GM12878 (cell line): ENCODE results near the gene ZBTB5. TPM values are rescaled to one million over a fixed set of nuclear protein-coding genes. Genes with fewer than 3 reads are reported as not detected.

ENCODE experiments used
- ATAC-seq: fragments of 200-7000 bp; cut with Tn5 transposase; 3 replicates; pipeline ENCODE4 v1.9.1; 2020; ENCODE audit warnings: mild to moderate bottlenecking, moderate library complexity
- BruUV-seq: library from RNA; stranded (reverse); fragments of 400-500 nt; replicated peaks from 2 replicates; lab custom pipeline; 2021; lab: Mats Ljungman, UMichigan
- CTCF ChIA-PET: fragments of 300-600 bp; sonication (Branson Sonifier 250); formaldehyde crosslinking; extraction: SDS; loops from one replicate; lab custom pipeline; 2021; ENCODE audit warnings: inconsistent platforms; lab: Yijun Ruan, JAX
- POLR2A ChIA-PET: fragments of 350-600 bp; formaldehyde crosslinking; extraction: SDS; loops from one replicate; lab custom pipeline; 2021; ENCODE audit warnings: inconsistent platforms; lab: Charles Lee
- RAD21 ChIA-PET: fragments of 300-600 bp; sonication (Branson Sonifier 250); formaldehyde crosslinking; loops from one replicate; lab custom pipeline; 2023; ENCODE audit warnings: antibody characterized with exemption; ENCODE audit not compliant: unreplicated experiment; lab: Charles Lee
- SMC1A ChIA-PET: fragments of 300-600 bp; sonication (Branson Sonifier 250); formaldehyde crosslinking; loops from one replicate; lab custom pipeline; 2023; ENCODE audit not compliant: unreplicated experiment, uncharacterized antibody; lab: Charles Lee
- DNase-seq: peaks from one replicate; pipeline ENCODE4 v3.0.0-alpha.2; 2011; ENCODE audit warnings: low read depth, low spot score
- FAIRE-seq: peaks from 3 replicates; lab custom pipeline; 2011; peaks lifted over from hg19 to GRCh38; lab: Jason Lieb, UNC
- H2AFZ ChIP-seq: 2 replicates; pipeline ENCODE4 v1.6.0; 2011; ENCODE audit warnings: low read depth, low read length, control low read depth; ENCODE audit not compliant: control insufficient read depth
- H3K27ac ChIP-seq: 2 replicates; pipeline ENCODE4 v1.5.1; 2011; ENCODE audit warnings: control low read depth; ENCODE audit not compliant: control insufficient read depth, insufficient read depth
- H3K27me3 ChIP-seq, 2 experiments: replicated peaks in 1 of 2; 2 replicates each; pipeline versions ENCODE4 v1.6.0 to v1.6.1; 2011; ENCODE audit warnings: low read length in 1 of 2; ENCODE audit not compliant: control insufficient read depth in 2 of 2, insufficient read depth in 2 of 2
- H3K36me3 ChIP-seq, 2 experiments: 2 replicates each; pipeline ENCODE4 v1.5.1; 2011; ENCODE audit warnings: low read length in 1 of 2; ENCODE audit not compliant: control insufficient read depth in 2 of 2, insufficient read depth in 2 of 2
- H3K4me1 ChIP-seq: 2 replicates; pipeline ENCODE4 v1.6.1; 2011; ENCODE audit warnings: mild to moderate bottlenecking, low read length, moderate library complexity, mixed read lengths; ENCODE audit not compliant: control insufficient read depth, insufficient read depth
- H3K4me2 ChIP-seq: 2 replicates; pipeline ENCODE4 v1.6.0; 2011; ENCODE audit warnings: control low read depth; ENCODE audit not compliant: control insufficient read depth, insufficient read depth
- H3K4me3 ChIP-seq: fragments of 200-600 bp; sonication (generic); 2 replicates; pipeline ENCODE4 v1.5.1; 2016
- H3K79me2 ChIP-seq: 2 replicates; pipeline ENCODE4 v1.6.0; 2011; ENCODE audit warnings: low read length; ENCODE audit not compliant: control insufficient read depth, insufficient read depth
- H3K9ac ChIP-seq: 2 replicates; pipeline ENCODE4 v1.8.0; 2011; ENCODE audit warnings: low read length, control low read depth, mixed read lengths; ENCODE audit not compliant: control insufficient read depth, insufficient read depth
- H3K9me3 ChIP-seq: replicated peaks from 3 replicates; pipeline ENCODE4 v1.5.1; 2011; ENCODE audit warnings: mild to moderate bottlenecking, low read length; ENCODE audit not compliant: control insufficient read depth, insufficient read depth
- H4K20me1 ChIP-seq: 2 replicates; pipeline ENCODE4 v1.6.0; 2011; ENCODE audit not compliant: control insufficient read depth, insufficient read depth
- ASH2L ChIP-seq: fragments of 300-600, 200-600 bp; sonication (generic); IDR thresholded peaks from 2 replicates; pipeline ENCODE4 v1.6.1; 2017; ENCODE audit warnings: low read depth, mild to moderate bottlenecking, borderline replicate concordance
- BHLHE40 ChIP-seq, 2 experiments: fragments of 450-650 bp in 1 of 2; IDR thresholded peaks; 2 replicates each; pipeline ENCODE4 v1.6.1; 2011 to 2017; ENCODE audit warnings: low read depth in 2 of 2, borderline replicate concordance in 1 of 2, improper control_type of control experiment in 1 of 2, low read length in 1 of 2, mild to moderate bottlenecking in 1 of 2
- CEBPZ ChIP-seq: fragments of 150-350 bp; IDR thresholded peaks from 2 replicates; pipeline ENCODE4 v1.6.1; 2016; ENCODE audit warnings: low read depth, low read length
- CREM ChIP-seq: IDR thresholded peaks from 2 replicates; pipeline ENCODE4 v1.6.1; 2014; ENCODE audit warnings: antibody characterized with exemption, low read depth
- KDM1A ChIP-seq: fragments of 200-600 bp; sonication (generic); IDR thresholded peaks from 2 replicates; pipeline ENCODE4 v1.6.1; 2016; ENCODE audit warnings: borderline replicate concordance
- MEF2A ChIP-seq: IDR thresholded peaks from 2 replicates; pipeline ENCODE4 v1.6.1; 2011; ENCODE audit warnings: low read depth, mild to moderate bottlenecking, low read length, moderate library complexity; ENCODE audit not compliant: insufficient read depth
- NBN ChIP-seq: fragments of 450-650 bp; IDR thresholded peaks from 2 replicates; pipeline ENCODE4 v1.6.1; 2016
- RBBP5 ChIP-seq: fragments of 200-600 bp; sonication (generic); conservative IDR thresholded peaks from 2 replicates; pipeline ENCODE4 v1.6.1; 2016
- SKIL ChIP-seq: fragments of 450-650 bp; IDR thresholded peaks from 2 replicates; pipeline ENCODE4 v1.6.1; 2017; ENCODE audit warnings: mild to moderate bottlenecking, low read depth, inconsistent platforms; ENCODE audit not compliant: poor library complexity, severe bottlenecking
- SMAD1 ChIP-seq: fragments of 450-650 bp; IDR thresholded peaks from 2 replicates; pipeline ENCODE4 v1.6.1; 2018; ENCODE audit warnings: mild to moderate bottlenecking, low read depth; ENCODE audit not compliant: partially characterized antibody
- SP1 ChIP-seq: IDR thresholded peaks from one replicate; pipeline ENCODE4 v1.6.1; 2011; ENCODE audit warnings: low read depth, low read length
- YY1 ChIP-seq: IDR thresholded peaks from 2 replicates; pipeline ENCODE4 v1.6.1; 2011; ENCODE audit warnings: low read depth, mild to moderate bottlenecking, low read length
- WGBS: methylation state at CpG from one replicate; pipeline ENCODE4 v1.1.6; 2016; ENCODE audit warnings: low lambda C conversion rate; ENCODE audit not compliant: insufficient replicate concordance, insufficient coverage; ENCODE audit errors: missing lambda C conversion rate; 5-methylcytosine and 5-hydroxymethylcytosine counted together
- in situ Hi-C: fragments of 300-500 bp; cut with MboI; formaldehyde crosslinking; loops from 9 replicates; pipeline ENCODE4 v1.14.3; 2018; ENCODE audit warnings: mixed read lengths
- intact Hi-C: fragments of 100-400 bp; cut with micrococcal nuclease; formaldehyde crosslinking; loops from one replicate; pipeline ENCODE4 v1.14.2; 2022; ENCODE audit not compliant: unreplicated experiment
- polyA plus RNA-seq, 11 experiments: library from polyadenylated mRNA; depleted of rRNA in 4 of 11; unstranded in 6 of 11; stranded (reverse) in 5 of 11; fragments of >200 nt; fragmentation: Nextera tagmentation in 4 of 11; fragmentation: Illumina TruSeq in 1 of 11; extraction: Ambion mirVana in 4 of 11; extraction: Trizol in 1 of 11; gene quantifications; 1 replicate in 1 of 11; 2 replicates in 10 of 11; pipeline versions ENCODE4 v1.2.1 to v1.2.3, GENCODE V29; 2011 to 2016; ENCODE audit warnings: inconsistent platforms in 2 of 11, missing spikeins in 2 of 11, low read depth in 1 of 11
- total RNA-seq, 4 experiments: library from RNA; depleted of rRNA in 3 of 4; stranded (reverse); fragments of >200 nt in 3 of 4; fragmentation: Illumina TruSeq in 1 of 4; extraction: Trizol in 1 of 4; gene quantifications; 2 replicates each; pipeline versions ENCODE4 v1.2.1 to v1.2.3, GENCODE V29; 2013 to 2021

Gene ZBTB5
- total and polyA plus RNA-seq, 10 of the 15 experiments (the other 5 are each of a cell fraction or from before 2014, with no cell fraction given) = 1.4 to 32.5 (median 12.1) TPM

- Histone ChIP-seq H2AFZ (no peak overlapping the region), H3K79me2 (no peaks in the 10 kb centered on the region), H4K20me1 (no peaks in the 10 kb centered on the region), H3K9me3 (no peaks in the 10 kb centered on the region), H3K36me3 (peaks cover 18 to 33% of the 10 kb centered on the region in 2 experiments), H3K27ac (no peak overlapping the region), H3K4me3 (no peak overlapping the region), H3K4me2 (no peak overlapping the region), H3K27me3 (no peaks in the 10 kb centered on the region), H3K4me1 (no peaks in the 10 kb centered on the region), H3K9ac (no peak overlapping the region)
- no peak for TF ChIP-seq RBBP5
- TF ChIP-seq YY1 = no peak
- no peak for TF ChIP-seq KDM1A
- TF ChIP-seq NBN = no peak
- ChIA-PET SMC1A (no interaction called here), RAD21 (no interaction called here), CTCF (no interaction called here), POLR2A (no interaction called here)
- WGBS = 95% methylated on average over 2 of the region's 2 CpGs
- FAIRE-seq (no peak), ATAC-seq (no peak), DNase-seq (no peak)
- in situ Hi-C loops = no loop called here
- intact Hi-C loops = no loop called here
- no TSS peak for BruUV-seq
These were observed 36.8 kb upstream of the ZBTB5 start for GRCh38 chr9:37501957-37502596.

- H3K79me2 ChIP-seq = no peaks in the 10 kb centered on the region
- H4K20me1 ChIP-seq = no peaks in the 10 kb centered on the region
- BruUV-seq = no TSS peak
- H3K4me1 ChIP-seq = no peaks in the 10 kb centered on the region
- DNase-seq = no peak
- no peak overlapping the region for H3K4me3 ChIP-seq
- H3K9me3 ChIP-seq = no peaks in the 10 kb centered on the region
- FAIRE-seq = no peak
- no peak overlapping the region for H3K27ac ChIP-seq
- ChIA-PET RAD21 (no interaction called here), POLR2A (interaction anchor here (0.6 kb wide), 1 partner anchor 59 kb away, joined by 3 read pairs; no protein-coding TSS in a partner anchor), CTCF (interaction anchor here (1.3 kb wide), 1 partner anchor 18 kb away, joined by 3 read pairs; no protein-coding TSS in a partner anchor), SMC1A (interaction anchor here (2.5 kb wide), 1 partner anchor 12 kb away, joined by 11 read pairs; no protein-coding TSS in a partner anchor)
- intact Hi-C loops (no loop called here), in situ Hi-C loops (loop anchor here (25.0 kb wide), 1 partner anchor 513 kb away; no protein-coding TSS in a partner anchor)
- 98% methylated on average over 6 of the region's 6 CpGs for WGBS
- H2AFZ ChIP-seq = no peak overlapping the region
- no peak for ATAC-seq
- H3K36me3 ChIP-seq = peaks cover 29 to 40% of the 10 kb centered on the region in 2 experiments
- H3K4me2 ChIP-seq = no peak overlapping the region
- no peak overlapping the region for H3K9ac ChIP-seq
- H3K27me3 ChIP-seq = no peaks in the 10 kb centered on the region
- no peak for TF ChIP-seq MEF2A
- no peak for TF ChIP-seq BHLHE40 (IDR thresholded peaks at IDR 0.05; ENCODE audit: borderline replicate concordance in 1 of 2, low read depth in 2 of 2, low read length in 1 of 2)
- no peak for TF ChIP-seq SMAD1
- TF ChIP-seq CEBPZ = no peak
- TF ChIP-seq ASH2L = no peak
- TF ChIP-seq SP1 = no peak
- no peak for TF ChIP-seq CREM
- no peak for TF ChIP-seq SKIL
These were observed 34.0 kb upstream of the ZBTB5 start for GRCh38 chr9:37499297-37499696.
